Hepatic stellate cell (primary cell): Measurements from ENCODE around the gene EPB41.
"Not testable (repeated sequence)": the region's sequence is repeated elsewhere in the genome, so short reads cannot be mapped to it uniquely, and the experiment has no call there.

Experiments used
- DNase-seq: peaks from one replicate; pipeline ENCODE4 v3.0.0; 2011; ENCODE audit warnings: low spot score

Gene EPB41

DNA sequence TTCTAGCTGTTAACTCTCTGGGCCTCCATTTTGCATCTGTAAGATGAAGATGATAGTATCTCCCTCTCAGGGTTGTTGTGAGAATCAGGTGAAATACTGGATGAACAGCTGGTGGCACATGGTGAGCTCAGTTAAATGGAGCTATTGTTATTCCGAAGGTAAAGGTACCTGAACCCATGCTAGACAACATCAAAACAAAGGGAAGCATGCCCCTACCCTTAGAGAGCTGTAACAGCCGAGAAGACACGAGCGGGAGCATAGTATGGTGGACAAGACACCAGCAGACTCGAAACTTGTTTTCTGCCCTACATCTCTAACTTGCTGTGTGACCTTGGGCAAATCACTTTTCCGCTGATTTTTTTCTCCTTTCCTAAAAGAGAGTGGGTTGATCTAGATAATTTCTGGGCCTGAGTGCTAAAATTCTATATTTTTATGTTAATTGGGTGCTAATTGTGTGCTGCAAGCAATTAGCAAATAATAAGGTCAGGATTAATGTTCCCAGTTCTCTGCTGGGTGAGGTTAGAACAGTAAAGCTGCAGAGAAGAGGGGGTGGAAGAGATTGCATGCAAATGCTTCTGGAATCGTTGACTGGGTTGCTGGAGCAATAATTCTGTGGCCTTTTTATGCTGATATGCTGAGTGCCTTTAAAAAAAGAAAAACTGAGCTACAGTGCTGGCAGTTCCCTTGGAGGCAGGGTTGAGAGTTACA lies 198.5 kb downstream of the EPB41 start:
- DNase-seq: no peak

DNA sequence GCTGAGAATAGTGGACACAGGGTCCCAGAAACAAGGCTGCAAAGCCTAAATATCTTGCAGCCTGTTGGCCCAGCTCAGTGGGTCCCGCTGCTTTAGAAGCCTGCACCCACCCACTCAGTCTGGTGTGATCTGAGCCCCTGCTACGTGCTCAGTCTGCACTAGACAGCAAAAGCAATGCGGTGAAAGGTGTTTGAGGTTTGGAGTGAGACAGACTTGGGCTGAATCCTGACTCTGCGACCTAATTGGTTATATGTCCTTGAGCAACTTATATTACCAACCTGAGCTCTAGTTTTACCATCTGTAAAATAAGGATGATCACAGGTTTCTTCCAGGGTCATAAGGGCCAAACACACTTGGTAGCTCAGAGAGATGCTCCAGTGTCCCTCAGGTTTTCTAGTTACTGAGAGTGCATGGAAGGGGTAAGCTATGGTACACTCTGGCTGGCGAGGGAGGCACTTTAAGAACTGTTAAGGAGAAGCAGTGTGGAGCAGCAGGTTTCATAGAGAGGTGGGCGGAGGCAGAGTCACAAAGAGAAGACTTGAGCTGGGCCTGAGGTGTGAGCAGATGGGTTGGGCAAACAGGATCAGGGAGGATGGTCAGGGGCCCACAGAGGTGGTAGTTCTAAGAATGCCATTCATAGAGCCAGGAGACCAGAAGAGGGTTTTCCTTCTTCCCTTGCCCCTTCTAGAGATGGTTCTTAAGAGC lies 199.2 kb downstream of the EPB41 start:
- no peak for DNase-seq

DNA sequence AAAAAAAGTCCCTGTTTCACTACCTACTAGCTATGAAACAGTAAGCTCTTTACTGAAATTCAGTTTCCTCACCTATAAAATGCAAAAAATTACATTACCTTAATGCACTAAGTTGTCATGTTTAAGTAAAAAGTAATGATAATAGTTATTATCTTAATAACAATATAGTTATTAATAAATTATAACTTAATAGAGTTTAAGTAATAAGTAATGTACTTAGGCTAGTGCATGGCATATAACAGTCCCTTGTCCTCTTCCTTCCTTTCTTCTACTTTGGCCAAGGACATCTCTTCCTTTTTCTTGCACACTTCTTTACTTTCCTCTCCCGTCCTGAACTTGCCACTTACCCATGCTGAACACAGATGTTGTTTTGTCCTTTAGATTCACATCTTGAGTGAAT lies 200.3 kb downstream of the EPB41 start:
- DNase-seq: no peak

DNA sequence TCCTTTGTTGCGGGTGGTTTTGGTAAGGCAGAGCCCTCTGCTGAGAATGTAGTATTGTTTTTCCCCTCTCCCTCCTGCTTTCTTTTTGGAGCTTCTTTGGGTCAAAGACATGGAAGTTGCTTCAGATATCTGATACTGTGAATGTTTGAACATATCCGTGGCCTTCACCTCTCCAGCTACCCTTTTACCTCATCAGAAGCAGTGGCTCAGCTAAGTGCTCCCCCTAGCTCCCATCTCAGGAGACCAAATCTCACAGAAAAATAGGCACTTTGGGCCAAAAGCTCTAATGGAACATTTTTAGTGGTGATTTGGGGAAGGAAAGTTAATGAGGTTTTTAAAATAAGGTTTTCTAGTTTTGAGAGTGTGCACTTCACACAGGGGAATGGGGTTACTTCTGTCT lies 203.0 kb downstream of the EPB41 start:
- no peak for DNase-seq

DNA sequence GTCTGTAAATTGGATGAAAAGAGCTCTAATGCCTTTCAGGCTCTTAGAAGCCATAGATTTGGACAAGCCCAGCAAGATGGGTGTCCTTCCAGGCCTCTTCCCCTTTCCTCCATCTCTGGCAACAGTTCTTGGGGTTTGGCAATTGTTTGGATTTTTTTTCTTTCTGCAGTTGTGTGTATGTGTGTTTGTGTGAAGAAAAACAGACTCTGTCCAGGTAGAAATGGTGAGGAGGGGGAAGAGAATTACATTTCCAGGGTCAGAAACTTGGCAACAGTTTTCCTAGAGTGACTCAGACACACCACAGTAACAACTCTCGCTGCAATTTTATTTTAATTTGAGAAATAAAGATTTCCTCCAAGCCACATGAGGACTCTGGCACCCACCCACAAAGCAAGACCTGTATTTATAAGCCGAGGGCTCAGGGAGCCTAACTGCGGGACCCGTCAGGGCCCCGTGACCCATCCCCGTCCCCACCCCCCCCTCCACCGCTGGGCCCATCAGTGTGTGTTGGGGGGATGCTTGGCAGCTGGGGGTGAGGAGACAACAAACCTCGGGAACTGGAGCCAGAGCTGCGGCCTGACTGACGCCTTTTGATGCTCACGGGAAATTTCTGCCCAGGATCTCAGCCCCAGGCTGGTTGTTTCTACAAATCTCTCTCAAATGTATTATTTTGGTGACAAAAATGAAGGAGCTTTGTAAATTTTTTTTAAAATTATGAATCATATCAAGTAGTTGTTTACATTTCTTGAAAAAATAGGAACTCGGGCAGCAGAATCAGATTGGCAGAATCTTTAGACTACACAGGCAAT lies 205.0 kb downstream of the EPB41 start:
- DNase-seq: no peak

DNA sequence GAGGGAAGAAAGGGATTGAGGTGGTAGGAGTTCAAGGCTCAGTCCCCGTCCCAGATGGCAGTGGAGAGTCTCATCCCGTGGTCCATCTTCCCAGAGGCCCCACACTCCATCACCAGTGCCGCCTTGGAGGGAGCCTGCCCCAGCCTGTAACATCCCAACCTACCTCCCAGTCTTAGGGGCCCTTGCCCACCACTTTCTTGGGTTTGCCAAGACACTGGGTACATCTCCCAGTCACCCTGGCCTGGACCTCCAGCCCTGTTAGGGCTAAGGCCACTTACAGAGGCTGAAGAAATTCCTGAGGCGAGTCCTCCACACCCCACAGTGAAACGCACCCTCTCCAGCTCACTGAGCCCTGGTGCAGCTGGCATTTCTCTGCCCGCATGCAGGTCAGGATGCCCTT lies 206.0 kb downstream of the EPB41 start:
- no peak for DNase-seq

DNA sequence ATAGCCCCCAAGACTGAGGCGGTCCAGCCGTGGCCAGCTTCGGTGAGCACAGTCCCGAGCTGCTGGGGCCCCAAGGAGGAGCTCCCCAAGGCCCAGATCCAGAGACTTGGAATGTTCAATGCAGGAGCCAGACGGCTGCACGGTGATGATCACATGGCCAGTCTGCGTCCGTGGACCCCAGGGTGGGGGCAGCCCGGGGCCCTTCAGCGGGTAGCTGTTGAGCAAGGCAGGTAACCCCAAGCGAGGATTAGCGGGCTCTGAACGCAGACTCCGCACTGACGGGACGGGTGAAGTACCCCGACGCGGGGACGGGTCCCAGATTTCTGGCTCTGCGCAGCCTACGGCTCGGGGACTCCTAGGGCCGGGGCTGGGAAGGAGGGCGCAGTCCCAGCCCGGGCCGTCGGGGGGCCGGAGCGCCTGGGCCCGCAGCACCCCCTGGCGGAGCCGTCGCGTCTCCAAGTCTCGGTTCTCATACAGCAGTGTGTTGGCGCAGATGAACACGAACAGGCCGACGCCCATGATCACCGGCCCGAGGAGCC lies 206.6 kb downstream of the EPB41 start:
- peak; percentile 50 for DNase-seq

DNA sequence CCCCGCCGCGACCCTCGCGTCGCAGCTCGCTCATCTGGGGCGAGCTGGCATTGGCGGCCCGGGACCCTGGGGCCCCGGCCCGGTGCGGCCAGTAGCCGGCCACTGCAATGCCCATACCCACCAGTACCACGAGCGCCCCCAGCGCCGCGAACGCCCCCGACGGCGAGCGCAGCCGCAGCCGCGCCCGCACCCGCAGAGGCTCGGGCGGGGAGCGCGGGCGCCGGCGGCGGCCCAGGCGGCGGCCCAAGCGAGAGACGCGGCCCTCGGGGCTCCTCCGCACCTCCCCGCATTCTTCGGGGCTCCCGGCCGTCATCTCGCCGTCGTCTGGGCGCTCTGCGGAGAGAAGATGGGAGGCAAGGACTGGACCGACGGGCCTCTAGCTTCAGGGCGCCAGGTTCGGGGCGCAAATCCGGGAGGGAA lies 207.2 kb downstream of the EPB41 start:
- DNase-seq: peak; percentile 41

DNA sequence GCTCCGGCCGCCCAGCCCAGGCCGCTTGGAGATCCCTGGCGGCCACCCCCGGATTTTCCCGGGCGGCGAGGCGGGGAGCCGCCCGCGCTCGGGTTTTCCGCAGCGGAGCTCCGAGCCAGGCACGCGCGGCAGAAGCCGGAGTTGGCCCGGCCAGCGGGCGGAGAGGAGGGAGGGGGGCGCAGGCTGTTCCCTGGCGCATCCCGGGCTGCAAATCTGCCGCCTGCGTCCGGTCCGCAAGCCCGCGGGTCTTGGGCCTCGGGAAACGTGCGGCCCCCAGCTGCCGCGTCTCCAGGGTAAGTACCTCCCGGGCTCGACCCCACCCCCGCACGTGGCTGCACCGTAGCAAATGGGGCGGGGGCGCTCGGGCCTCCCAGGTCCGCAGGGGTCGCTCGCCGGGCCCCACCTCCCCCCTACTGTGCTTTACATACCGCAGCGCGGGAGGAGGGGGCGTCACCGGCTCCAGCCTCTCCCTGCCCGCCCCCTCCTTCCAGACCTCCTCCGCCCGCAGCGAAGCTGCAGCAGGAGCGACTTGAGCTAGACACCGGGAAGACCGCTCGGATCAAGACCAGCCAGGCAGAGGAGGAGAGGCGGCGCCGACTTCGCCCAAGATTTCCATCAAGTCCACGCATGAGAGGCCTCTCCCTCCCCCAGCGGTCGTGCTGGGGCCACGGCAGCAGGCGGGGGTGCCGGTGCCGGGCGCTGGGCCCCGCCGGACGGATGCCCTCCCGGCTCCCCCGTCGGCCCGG lies 207.7 kb downstream of the EPB41 start:
- peak; percentile 45 for DNase-seq

DNA sequence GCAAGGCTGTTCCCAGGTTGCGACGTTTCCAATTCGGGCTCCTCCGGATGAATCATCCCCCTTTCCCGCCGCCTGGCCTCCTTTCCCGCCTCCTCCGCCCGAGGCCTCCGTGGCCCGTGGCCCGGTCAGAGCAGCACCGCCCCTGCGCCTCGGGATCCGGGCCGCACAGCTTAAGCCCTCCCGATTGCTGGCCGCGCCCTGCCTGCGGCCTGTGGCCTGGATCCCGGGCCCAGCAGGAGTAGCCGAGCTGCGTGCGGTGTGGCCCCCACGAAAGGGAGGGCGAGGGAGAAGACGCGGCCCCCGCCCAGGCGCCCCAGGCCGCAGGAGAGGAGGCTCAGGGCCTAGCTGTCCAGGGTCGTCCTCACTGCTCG lies 208.3 kb downstream of the EPB41 start:
- DNase-seq: peak; percentile 91

DNA sequence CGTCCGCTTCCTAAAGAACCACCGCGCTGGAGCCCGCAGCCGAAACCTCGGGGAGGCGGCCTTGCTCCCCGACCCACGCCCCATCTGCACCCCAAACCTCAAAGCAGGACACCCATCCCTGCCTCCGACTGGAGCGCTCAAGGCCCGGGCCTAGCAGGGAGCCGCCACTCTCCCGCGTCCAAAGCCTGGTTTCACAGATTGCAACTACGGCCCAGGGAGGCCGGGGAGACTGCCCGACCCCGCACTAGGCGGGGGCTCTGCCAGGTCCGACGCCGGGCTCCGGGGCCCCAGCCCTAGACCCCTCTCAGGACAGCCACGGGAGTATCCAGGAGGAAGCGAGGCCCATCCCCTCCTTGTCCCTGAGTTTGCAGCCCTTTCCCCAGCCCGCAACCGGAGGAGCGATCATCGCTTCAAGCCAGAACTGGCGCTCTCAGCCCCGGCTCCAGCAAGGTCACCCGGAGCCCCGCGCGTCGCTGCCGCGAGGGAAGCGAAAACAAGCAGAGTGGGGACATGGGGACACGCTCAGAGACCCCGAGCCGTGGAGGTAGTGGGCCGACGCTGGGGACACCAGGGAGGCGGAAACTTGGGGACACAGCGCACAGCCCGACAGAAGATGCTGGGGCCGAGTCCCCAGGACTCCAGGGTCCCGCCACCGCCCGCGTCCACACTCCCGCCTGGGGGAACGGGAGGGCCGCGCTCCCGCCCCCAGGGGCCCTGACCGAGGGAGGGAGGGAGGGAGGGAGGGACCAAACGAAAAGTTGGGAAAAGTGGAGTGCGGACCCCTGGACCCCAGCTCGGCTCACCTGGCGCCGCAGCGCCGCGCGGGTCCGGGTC lies 208.9 kb downstream of the EPB41 start:
- peak; percentile 72 for DNase-seq

DNA sequence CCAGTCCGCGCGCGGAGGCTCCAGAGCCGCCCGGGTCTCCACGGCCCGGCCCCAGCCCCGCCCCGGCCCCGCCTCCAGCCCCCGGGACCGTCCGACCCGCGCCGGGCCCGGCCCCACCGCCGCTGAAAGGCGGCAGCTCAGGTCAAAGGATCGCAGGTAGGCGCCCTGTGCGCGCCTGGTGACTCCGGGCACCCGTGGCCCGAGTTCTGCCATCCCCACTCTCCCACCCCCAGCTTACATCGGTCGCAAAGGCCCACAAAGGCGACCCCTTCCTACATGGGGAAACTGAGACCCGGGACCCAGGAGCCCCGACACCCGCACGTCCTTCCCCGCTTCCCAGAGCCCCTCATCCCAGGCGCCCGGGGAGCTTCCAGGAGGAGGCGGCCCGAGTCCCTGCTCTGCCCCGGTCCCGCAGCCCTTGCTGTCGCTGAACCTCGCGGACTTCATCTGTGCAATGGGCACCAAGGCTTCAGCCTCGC lies 209.6 kb downstream of the EPB41 start, which contains the start of gene TMEM200B:
TSS of gene TMEM200B (minus strand) at position 17 of the 479 bp plus-strand sequence. CDS start 2,075 bp downstream, outside the sequence.
- DNase-seq: peak; percentile 35

DNA sequence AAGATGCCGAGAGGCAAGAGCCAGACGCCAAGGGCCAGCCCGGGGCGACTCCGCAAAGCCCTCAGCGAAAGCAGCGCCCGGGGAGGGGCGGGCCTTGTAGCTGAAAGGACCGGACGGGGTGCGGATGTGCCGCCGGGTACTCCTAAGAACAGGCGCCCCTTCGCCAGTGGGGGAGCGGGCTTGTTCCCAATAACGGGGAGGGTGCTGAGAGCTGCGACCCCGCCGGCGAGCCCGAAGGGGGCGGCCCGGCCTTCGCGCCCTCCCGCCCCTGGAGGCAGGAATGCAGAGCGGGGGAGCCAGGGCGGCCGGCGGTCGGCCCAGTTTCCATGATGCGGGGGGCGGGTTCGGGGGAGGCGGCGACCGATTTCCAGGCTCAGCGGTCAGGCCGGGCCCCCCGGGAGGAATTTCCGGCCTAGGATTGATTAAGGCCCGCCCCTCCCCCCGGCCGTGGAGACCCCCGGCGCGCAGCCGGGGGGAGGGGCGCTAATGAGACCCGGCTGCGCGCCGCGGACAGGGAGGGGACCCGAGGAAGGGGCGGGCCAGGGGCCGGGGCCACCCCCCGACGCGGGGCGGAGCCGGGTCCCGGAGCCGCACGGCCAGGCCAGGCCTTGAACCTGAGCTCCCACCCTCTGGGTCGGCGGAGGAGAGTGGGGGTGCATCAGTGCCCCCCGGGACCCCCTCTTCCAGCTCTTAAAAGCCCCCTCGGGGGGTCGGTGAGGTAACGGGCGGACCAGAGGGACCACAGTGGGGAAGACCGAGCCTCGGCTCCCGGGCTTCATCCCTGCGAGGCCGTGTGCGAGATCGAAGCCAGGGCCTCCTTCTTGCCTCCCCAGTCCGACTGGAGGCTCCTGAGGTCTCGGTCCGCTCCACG lies 210.2 kb downstream of the EPB41 start:
- DNase-seq: peak; percentile 94

DNA sequence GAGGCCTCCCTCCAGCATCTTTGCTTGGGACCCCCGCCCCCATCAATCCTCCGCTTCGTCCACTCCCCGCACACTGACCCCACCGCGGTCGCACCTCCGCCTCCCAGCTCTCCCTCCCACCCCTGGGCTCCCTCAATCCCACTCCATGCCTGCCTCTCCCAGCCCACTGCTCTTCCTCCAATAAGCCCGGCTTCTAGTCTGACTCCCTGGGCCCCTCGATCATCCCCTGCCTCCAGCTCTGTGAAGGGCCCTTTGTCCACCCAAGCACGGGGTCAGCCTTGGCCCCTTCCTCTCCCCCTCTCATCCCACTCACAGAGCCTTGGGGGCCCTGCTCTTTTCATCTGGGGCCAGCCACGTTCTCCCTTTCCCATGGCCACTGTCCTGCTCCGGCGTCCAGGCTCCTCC lies 210.9 kb downstream of the EPB41 start:
- DNase-seq: no peak

DNA sequence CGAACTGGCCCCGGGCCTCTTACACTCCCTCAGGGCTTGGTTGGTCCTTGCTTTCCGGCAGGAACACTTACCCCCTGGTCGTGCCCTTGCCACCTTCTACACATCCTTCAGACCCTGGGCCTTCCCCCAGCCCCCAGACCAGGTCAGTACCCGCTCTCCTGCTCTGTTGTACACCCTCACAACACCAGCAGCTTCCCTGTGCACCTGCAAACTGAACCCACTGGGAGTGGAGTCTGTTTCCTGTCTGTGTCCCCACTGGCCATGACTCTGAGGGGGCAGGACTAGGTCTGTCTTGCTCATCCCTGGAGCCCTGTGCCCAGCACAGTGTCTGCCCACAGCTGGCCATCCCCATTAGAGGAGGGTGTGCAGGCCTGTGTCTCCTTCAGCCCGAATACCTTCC lies 211.4 kb downstream of the EPB41 start:
- no peak for DNase-seq

DNA sequence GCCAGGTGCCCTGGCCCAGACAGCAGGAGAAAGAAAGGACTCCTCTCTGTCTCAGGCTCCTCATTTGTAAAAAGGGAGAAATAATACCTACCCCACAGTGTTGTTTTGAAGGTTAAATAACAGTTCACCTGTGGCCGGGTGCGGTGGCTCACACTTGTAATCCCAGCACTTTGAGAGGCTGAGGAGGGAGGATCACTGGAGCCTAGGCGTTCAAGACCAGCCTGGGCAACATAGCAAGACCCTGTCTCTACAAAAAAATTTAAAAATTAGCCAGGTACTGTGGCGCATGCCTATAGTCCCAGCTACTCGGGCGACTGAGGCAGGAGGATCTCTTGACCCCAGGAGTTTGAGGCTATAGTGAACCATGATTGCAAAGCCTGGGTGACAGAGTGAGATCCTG lies 211.8 kb downstream of the EPB41 start:
- DNase-seq: no peak

DNA sequence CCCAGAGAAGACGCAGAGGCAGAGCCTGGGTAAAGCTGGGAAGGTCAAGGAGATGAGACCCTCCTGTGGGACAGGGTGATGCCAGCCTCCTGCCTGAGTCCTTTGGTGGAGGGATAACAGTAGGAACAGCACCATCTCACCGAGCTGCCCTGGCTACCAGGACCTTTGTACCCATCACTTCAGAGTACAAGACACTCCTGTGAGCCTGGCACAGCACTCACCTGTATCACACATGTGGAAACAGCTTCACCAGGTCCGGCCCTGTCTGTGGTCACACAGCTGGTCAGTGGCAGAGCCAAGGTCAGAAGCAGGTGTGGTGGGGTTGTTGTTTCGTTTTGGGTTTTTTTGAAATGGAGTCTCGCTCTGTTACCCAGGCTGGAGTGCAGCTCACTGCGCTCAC lies 214.4 kb downstream of the EPB41 start:
- no peak for DNase-seq

DNA sequence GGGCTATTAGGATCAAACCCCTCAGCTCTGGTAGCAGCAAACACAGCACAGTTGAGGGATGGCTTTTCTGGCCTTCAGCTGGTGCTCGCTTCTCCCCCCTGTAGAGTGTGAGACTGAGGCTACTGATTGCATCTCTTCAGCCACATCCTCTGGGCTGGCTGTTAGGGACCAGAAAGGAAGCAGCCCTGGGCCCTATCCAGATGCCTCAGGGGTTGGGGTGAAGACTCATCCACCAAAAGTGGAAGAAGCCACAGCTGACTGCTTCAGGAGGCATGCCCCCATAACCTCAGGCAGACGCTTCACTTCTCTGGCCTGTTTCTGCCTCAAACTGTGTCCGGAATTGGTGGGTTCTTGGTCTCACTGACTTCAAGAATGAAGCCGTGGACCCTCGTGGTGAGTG lies 215.5 kb downstream of the EPB41 start:
- DNase-seq: no peak

DNA sequence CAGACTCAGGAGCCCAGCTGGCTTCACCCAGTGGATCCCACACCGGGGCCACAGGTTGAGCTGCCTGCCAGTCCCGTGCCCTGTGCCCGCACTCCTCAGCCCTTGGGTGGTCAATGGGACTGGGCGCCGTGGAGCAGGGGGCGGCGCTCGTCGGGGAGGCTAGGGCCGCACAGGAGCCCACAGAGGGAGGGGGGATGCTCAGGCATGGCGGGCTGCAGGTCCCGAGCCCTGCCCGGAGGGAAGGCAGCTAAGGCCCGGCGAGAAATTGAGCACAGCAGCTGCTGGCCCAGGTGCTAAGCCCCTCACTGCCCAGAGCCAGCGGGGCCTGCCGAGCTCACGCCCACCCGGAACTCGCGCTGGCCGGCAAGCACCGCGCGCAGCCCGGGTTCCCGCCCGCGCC lies 216.7 kb downstream of the EPB41 start:
- DNase-seq: not testable (repeated sequence)
